NCI-H345 treated with DMSO at 0.1 percent for 48 hours (cell line): Measurements from ENCODE around the gene TP63.
A peak's percentile ranks its signal among the peaks of the same experiment; 100 is the strongest.
"Not testable (repeated sequence)": the region's sequence is repeated elsewhere in the genome, so short reads cannot be mapped to it uniquely, and the experiment has no call there.

ENCODE experiments used
- DNase-seq: peaks from one replicate; lab custom pipeline; 2025; ENCODE audit not compliant: unreplicated experiment; lab: John Stamatoyannopoulos, UW

The TP63 gene

DNA sequence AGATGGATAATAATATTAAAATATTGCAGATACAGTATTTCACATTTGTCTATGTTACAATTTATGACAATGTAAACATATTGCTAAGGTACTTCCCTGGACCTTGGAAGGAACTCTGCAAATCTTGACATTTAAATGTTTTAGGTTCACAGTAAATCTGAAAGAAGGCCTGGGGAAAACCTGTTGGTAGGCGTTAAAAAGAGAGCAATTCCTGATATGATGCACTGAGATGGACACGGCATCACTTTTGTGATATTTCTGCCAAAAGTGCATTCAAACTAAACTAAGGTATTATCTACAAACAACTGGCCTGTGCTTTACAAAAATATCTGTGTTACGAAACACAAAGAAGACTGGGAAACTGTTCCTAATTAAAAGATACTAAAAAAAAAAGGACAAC, 6.1 kb upstream of the TP63 start:
- DNase-seq: no peak

DNA sequence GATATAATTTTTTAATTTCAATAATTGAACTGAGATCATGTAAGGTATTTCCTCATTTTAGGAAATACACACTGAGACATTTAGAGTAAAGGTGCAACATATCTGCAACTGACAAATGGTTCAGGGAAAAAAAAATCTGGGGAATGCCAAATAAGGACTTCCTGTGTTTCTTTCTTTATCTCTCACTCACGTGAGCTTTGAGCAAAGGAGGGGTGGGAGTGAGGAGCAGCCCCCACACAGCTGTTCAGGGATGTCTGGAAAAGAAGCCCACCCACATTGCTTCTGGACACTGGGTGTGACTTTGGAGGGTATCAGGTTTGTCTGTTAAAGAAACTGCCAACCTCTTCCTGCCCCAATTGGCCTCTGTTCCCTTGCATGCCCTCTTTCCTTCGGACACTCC, 5.6 kb upstream of the TP63 start:
- DNase-seq: no peak

DNA sequence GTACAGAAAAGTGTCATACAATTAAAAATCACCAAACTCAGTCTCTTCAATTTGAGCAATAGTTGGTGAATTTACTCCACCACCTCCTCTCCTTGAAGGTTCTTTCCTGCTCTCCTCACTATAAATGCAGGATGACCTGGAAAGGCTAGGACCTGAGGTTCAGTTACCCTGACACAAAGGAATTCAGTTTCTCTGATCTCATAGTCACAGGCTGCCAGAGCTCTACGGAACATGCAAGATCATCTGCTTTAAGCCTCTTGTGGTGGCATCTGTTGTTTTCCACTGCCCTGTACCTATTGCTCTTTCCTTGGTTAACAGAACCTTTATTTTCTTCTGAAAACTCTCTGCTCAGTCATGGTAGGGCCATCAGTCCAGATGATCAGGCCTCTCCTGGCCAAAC, 4.9 kb upstream of the TP63 start:
- no peak for DNase-seq

DNA sequence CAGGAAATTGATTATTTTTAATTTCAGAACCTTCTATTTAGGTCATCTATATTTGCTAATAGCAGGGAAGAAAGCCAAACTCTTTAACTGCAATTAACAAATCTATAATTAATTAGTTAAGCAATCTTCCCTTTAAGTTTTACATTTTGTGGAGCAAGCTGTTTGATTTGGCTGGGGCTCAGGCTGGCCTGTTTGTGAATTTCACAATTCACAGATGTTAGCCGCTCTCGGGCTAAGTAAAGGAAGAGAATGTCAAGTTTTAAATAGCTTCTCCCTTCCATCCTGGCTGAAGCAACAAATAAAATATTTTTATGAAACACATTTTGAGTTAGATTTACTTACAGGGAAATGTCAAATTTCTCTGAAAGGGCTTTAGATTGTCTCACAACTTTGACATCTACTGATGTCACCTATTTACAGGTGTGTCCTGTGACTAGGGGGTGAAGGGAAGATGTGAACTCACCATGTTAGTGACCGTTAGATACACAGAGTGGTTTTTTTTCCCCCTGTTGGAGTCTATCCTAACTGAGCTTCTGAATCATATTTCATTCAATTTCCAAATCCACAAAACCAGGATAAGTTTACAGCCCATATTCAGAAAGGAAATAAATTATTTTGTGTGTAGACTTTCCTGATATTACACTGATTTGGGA, 1.3 kb upstream of the TP63 start:
- DNase-seq: no peak

DNA sequence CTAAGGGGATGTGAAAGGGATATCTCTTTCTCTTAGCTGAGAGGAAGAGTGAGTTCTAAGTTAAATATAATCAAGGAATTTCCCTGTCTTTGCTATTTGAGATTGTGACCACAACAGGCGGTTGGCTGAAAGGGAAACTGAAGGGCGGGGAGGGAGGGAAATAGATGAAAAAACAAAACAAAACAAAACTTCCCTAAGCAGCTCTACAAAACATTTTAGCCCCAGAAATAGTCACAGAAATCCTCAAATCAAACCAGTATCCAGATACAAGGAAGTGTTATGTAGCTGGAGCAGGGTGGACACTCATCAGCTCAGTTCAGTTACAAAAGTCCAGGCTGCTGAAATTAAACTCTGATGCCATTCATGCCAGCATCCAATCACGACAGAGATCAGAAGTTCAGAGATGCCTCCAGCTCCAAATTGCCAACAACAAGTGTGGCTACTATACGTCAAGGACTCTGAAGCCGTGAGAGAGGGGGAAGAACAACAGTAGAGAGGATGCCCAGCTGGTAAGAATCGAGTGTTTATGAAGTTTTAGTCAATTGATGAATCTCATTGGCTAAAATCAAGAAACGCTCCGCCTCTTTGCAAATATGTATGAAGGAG, 319 bp upstream of the TP63 start:
- no peak for DNase-seq

DNA sequence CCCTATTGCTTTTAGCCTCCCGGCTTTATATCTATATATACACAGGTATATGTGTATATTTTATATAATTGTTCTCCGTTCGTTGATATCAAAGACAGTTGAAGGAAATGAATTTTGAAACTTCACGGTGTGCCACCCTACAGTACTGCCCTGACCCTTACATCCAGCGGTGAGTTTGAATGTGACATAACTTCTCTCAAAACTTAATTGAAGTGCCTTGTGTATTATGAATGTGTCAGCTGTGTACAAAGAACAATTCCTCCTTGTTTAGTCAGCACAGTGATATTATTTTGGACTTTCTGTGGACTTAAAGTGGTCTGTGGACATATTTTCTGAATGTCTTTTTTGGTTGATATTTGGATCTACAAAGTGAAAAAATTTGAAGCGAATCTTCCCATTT, 220 bp downstream of the TP63 start:
- DNase-seq: no peak

DNA sequence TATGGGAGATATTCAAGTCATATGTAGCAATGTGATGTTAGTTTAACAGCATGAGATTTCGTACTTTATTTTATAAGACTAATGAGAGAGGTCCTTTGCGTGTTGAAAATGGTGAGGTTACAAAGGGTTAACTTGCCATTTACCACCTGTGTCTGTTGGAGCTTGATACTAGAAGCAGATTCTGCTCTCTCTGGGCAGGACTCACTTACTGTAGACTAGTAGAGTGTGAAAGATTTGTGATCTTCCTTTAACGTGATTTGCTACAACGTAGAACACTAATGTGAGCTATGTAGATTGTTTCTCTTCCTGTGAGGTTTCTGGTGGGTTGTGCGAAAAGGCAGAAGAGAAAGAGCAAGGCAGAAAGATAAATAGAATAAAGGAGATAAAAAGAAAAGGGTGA, 1.1 kb downstream of the TP63 start:
- no peak for DNase-seq

DNA sequence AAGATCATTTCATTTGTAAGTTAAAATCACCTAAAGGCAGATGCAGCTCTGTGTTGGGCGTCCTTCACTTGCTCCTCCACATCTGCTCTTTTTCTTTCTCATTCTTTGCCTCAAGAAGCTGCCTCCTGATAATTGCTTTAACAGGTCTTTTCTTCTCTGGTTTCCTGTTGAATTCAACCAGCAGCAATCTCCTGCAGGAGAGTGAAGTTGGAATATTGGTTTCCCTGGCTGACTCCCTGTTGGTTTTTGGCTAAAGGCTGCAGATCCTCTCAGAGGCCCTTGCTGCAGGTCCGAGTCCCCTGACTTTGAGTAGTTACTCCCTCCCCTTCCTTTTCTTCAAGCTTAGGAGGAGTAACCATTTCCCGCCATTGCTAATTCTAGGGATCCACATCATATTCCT, 4.2 kb downstream of the TP63 start:
- DNase-seq: no peak

DNA sequence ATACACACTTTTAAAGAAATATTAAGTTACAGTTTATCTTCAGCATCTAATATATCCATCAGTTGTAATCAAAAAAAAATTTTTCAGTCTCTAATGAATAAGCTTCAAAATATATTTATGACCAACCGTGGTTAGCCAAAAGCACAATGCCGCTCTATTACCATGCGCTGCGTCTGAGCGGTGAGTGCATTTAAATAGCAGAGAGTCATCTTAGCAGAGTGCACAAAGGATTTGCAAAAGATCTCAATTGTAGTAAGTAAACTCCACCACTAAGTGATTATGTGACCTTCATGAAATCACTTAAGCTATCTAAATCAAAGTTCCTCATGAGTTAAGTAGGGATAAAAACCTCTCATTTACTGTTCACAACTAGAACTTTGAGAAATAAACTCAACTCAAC, 4.9 kb downstream of the TP63 start:
- no peak for DNase-seq

DNA sequence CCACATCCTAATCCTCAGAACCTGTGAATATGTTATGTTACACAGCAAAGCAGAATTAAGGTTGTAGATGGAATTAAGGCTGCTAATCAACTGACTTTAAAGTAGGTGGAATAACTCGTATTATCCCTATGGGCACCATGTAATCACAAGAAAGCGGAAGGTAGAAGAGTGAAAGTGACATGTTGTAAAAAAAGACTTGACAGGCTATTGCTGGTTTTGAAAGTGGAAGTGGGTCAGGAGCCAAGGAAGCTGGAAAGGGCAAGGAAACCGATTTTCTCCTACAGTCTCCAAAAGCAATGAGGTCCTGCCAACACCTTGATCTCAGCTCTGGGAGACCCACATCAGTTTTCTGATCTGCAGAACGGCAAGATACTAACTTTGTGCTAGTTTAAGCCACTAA, 6.6 kb downstream of the TP63 start:
- no peak for DNase-seq

DNA sequence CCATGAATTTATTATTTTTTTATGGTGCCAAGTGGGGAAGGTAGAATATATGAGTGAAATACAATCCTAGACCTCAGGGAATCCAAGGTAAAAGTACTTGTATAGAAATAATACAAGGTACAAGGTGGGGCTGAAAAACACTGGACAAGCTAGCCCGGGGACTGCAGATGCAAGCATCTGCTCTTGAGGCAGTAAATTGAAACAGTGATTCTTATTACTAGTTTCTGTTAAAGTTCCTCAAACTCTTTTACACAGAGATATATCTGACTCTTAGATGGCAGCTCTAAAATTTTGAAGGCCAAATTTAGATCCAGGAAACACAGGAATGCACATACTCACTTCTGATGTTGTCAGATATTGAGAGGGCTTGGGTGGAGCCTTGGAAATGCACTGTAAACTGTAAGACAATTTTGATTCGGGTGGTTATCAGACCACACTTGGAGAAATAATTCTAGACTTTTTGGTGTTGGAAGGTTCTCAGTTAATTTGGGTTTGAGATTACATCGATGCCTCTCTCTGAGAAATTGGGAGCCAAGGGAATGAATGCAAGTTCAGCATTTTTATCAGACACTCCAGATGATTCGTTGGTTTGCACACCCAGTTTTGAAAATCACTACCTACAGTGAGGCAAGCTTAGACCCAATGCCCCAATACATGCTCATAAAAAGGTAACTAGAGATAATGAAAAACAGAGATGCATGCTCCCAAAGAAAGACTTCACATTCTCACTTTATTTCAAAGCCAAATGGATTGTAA, 7.3 kb downstream of the TP63 start:
- DNase-seq: no peak

DNA sequence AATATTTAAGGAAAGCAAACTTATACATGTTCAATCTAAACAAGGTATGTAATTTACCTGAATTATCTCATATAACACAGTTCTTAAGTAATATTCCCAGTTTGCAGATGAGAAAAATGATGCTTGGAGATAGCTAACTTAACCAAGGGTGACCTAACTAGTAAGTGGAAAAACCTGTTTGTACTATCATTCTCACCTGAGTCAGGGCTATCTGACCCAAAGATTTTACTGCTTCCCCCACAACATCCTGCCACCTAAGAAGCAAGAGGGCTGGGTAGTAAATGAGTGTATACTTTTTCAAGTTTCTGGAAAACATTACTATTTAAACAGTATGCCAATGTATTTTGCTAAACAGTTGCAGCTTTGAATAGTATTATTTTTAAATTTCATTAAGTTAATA, 10.6 kb downstream of the TP63 start:
- DNase-seq: no peak

DNA sequence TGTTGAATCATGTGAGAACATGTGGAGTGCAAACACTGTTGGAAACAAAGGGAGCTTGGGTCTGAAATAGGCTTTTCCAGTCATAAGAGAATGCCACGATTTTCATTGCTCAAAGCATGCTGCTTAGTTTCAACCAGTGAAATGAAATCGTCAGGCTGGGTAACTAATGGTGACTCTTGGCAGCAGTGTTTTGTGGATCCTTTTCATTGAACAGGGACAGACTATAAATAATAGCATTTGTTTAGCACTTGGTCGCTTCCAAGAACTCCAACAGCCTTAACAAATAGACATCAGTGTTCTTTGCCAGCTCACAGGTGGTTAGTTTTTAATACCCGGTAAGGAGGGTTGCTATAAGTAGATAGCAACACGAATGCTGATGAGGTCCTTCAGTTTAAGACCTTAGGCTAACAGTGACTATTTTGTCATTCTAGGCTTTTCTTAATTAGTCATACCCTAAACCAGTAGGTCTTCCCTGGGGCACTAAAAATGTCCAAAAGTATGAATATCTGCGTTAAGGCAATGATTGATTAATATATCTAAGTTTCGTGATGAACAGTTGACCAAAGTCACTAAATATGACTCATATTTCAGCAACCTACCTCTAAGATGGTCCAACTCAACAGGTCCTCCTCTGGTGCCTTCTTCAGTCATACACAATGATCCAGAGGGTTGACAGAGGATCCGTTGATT, 15.8 kb downstream of the TP63 start:
- DNase-seq: peak; percentile 27

DNA sequence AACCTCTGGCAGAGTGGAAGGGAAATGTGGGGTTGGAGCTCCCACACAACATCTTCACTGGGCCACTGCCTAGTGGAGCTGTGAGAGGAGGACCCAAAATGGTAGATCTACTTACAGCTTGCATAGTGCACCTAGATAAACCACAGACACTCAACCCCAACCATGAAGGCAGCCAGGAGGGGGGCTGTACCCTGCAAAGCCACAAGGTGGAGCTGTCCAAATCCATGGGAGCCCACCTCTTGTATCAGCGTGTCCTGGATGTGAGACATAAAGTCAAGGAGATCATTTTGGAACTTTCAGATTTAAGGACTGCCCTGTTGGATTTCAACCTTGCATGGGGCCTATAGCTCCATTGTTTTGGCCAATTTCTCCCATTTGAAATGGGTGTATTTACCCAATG, 20.9 kb downstream of the TP63 start:
- DNase-seq: no peak

DNA sequence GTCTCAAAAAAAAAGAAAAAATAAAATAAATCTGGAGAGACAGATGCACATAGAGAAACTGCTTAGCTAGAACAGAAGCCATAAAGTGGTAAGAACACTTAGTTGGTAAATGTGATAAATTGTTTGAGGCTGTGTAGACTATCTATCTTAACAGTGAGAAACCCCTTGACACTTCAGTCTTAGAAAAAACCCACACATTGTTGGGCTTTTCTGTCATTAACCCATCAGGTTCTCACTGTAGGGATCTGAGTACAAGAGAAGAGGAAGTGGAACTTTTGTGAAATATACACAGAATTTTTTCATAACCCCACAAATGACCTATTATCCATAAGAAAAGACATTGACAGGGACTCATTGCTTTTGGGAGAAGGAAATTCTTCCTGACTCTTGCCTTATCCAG, 24.4 kb downstream of the TP63 start:
- no peak for DNase-seq

DNA sequence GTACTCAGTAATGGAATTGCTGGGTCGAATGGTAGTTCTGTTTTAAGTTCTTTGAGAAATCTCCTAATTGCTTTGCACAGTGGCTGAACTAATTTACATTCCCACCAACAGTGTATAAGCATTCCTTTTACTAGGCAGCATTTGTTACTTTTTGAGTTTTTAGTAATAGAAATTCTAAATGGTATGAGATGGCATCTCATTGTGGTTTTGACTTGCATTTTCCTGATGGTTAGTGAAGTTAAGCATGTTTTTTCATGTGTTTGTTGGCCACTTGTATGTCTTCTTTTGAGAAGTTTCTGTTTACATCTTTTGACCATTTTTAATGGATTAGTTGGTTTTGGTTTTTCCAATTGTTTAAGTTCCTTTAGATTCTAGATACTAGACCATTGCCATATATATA, 28.4 kb downstream of the TP63 start:
- no peak for DNase-seq

DNA sequence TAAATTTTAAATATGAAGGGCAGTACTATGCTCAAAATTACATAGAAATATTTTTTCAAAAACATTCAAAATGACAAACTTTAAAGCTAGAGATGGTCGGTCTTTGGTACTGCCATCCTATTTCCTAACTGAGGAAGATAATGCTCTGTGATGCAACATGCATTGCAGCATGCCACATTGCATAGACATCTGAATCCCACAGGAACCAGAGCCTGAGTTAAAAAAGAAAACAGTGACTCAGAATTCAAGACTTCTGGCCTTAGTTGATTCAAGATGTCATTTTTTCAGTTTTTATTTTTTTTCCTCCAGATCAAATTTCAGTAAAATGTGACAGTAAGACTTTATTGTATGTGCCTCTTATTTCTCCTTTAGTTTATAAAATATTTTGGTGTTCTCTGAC, 33.1 kb downstream of the TP63 start:
- no peak for DNase-seq

DNA sequence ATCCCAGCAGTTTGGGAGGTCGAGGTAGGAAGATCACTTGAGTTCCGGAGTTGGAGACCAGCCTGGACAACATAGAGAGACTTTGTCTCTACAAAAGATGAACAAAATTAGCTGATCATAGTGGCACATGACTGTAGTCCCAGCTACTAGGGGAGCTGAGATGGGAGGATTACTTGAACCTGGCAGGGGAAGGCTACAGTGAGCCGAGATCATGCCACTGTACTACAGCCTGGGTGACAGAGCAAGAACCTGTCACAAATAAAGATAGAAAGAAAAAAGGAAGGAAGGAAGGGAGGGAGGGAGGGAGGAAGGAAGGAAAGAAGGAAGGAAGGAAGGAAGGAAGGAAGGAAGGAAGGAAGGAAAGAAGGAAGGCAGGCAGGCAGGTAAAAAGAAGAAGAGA, 41.2 kb downstream of the TP63 start:
- not testable (repeated sequence) for DNase-seq

DNA sequence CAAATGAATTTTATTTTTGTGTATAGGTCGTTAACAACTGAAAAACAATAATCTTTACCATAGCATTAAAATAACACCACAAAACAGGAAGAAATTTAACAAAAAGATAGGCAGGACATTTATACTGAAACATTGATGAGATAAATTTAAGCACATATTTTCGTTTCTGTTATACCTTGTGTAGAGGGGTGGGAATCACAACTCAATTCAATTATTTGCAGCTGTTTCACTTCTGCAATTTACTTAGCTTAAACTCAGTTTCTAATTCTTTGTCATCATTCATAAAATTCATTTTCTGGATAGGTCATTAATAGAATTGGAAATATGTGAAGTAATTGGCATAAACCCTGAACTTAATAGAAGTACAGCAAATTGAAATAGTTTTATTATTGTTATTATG, 42.3 kb downstream of the TP63 start:
- DNase-seq: no peak

DNA sequence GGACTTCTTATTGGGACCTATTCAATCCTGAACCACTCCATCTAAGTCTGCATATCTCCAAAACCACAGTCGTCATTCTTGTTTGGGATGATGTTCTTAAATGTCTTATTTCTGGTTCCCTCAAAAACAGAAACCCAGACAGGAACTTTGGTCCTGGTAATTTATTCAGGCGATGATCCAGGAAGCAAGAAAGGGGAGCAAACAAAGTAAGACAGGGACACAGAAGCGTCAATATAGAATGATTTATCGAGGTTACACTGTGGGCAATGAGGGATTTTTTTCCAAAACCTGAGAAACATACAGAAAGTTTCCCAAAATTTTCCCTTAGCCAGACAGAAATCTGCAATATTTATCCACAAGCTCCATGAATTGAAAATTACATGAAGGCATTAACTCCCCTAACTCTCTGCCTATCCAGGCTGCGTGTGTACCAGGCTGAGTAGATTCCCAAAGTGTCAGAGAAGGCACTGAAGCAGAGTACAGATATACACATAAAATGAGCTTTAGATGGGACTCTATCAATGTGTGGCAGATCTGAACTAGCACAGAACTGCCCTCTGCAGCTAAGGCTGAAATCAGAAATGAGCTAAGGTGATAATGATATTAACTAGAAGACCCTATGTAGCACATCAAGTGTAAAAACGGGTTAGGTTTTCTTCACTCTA, 43.2 kb downstream of the TP63 start:
- DNase-seq: no peak

DNA sequence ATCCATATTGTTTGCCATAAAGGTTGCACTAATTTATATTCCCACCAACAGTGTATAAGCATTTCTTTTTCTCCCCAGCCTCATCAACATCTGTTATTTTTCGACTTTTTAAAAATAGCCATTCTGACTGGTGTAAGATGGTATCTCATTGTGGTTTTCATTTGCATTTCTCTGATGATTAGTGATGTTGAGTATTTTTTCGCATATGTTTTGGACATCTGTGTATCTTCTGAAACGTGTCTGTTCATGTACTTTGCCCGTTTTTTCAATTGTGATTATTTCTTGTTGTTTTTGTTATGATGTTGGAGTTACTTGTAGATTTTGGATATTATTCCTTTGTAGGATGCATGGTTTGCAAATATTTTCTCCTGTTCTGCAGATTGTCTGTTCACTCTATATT, 46.5 kb downstream of the TP63 start:
- no peak for DNase-seq

DNA sequence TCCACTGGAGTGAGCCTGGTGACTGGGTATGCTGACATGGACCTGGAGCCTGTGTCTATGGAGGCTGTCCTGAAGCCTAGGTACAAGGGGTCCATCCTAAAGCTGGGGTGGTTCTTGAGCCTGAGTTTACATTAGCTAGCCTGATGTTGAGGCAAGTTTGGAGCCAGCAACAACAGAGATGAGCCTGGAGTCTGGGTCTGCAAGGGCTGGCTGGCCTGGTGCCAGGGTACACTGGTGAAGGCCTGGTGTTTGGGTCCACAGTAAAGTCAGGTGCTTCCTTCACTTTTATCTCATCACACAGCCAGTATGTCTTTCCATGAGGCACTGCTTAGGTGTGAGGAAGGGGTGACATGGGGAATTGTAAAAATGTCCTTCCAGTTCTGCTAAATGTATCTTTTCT, 49.5 kb downstream of the TP63 start:
- DNase-seq: no peak
